OCI-M1 (cell line): ENCODE results near the gene SIL1.
"Not testable (repeated sequence)": the region's sequence is repeated elsewhere in the genome, so short reads cannot be mapped to it uniquely, and the experiment has no call there.

Experiments
- DNase-seq: peaks from one replicate; lab custom pipeline; 2025; lab: John Stamatoyannopoulos, UW

The SIL1 gene

DNA sequence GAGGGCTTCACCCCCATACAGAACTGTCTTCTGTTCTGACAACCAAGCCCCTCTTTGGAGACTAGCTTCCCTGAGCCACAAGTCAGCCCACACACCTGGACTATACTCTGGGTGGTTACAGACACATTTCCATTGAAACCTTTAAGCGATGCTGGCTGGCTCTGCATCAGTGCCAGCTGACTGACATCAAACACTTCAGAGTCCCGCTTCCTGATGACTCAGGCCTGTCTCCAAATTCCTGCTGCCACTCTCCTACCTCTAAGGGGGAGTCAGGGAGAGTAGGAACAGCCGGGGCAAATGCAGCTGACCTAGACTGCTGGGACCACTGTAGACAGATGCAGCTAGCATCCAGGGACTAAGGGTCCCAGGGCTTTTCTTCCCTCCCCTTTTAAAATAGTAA, 59.4 kb downstream of the SIL1 start:
- no peak for DNase-seq

DNA sequence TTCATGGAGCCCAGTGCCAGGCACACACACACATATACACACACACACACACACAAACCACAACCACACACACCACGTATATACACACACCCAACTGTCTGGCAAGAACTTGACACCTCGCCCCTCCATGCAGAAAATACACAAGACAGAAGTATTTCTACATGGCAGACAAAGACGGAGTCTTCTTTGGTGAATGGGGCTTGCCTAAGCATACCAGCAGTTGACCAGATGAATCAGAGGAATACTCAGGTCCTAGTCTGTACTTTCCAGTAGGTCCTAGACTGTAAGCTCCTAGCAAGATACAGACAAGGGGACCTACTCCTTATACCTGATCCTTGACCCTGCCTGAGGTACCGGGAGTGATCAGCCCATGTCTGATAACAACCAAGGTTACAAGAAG, 60.1 kb downstream of the SIL1 start:
- no peak for DNase-seq

DNA sequence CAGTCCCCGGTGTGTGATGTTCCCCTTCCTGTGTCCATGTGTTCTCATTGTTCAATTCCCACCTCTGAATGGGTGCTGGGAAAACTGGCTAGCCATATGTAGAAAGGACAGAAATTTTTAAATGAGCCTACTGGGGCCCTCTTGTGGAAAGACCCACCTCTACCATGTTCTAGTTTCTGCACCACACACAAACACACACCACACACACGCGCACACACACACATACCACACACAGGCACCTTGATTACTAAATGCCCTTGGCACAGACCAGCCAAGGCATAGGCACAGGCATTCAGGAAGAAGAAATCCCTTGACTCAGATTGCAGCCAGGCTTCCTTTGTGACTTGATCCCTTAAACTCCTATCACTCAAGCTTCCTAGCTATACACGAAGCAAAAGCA, 60.5 kb downstream of the SIL1 start:
- peak; percentile 46 for DNase-seq

DNA sequence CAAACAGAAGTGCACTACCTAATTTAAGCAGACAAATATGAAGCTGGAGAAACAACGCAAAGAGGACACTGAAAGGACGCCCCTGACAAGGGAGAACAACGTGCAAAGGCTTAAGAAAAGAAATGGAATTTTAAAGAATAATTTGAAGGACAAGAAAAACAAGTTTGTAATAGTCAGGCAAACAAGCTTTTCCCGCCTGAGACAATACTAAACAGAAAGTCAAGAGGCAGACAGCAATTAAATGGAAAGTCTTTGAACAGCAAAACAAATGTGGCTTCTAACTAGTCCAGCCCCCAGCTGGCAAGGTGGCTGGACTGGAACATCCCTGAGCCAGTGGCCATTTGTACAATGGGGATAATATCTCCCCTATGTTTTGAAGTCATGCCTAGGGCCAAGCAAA, 63.3 kb downstream of the SIL1 start:
- DNase-seq, result no peak

DNA sequence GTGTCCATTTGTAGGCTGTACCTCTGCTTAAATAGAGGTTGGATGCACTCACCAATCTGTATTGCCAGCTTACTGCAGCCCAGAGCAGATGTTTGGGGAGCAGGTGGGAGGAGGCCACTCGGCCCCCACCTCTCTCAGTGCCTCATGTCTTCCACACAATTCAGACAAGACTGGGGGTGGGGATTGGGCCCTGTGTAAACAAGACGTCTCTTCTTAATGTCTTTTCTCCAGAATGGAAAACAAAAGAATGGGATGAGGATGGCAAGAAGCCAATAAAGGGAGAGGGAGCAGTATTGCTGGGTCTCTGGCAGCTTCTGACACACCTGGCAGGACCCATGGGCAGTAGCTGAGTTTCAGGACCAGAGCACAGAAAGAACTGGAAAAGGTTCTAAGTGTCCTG, 64.9 kb downstream of the SIL1 start:
- no peak for DNase-seq

DNA sequence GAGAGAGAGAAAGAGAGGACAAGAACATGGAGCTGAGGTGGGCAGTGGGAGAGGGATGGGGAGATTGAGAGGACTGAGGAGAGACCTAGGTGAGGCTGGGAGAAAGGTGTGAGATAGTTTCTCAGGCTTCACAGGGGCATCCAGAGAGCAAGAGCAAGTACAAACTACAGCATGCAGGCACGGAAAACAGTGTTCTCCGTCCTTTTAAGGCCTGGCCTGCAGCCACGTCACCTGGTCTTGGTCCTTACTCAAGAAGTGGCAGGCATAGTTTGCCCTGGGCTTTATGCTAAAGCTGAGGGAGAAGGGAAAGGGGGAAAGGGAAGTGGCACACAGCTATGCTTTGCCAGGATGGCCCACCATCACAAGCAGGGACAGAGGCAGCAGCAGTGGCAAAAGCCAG, 65.7 kb downstream of the SIL1 start:
- DNase-seq, result no peak

DNA sequence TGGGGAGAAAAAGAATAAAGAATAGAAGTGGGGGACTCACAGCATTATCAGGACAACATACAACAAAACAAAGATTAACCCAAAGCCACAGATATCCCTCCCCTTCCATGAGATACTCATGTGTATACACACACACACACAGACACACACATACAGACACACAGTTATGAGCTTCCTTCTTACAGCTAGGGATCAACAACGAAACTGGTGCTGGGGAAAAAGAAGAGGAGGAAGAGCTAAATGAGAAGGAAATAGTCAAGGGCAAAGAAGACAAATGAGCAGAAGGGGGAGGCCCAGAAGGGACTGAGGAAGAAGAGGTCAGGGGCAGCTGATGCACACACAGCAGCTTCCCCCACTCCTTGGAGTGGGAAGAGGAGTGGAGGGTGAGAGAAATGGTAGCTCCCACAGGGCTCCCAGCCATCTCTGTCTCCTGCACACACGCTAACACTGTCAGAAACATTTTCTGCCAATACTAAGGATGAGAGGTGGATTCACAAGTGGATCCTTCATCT, 66.2 kb downstream of the SIL1 start:
- DNase-seq, result peak; percentile 22

DNA sequence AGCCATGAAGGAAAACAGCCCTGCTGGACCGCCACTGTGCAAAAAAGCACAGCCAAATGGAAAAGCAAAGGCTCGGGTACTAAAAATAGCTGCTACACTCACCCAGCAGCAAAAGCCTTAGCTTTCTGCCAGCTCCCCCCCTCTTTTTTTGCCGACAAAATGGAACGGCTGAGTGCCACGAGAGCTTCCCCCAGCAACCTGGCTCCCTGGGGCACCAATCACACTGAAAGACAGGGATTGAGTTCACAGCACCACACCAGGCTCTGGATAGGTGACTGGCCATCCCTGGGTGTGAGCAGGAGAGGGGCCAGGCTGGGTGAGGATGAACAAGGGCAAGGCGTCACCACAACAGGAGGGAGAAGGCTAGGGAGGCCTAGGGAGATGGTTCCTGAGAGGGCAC, 66.7 kb downstream of the SIL1 start:
- DNase-seq, result no peak

DNA sequence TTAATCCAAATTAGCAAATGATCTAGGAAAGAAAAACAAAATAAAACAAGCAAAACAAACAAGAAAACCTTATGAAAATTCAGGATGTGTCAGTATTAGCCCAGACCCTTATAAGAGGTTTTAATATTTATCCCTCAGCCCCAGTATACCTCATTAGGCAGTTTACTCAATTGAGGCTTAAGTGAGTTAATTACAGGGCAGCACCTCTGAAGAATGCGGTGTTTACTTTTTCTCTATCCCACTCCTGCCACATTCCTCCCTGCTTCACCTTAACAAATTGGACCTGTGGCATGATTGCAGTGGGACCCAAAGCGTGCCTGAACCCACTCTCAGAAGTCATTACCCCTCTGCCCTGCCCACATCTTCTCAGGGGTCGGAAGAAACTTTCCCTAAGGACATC, 67.1 kb downstream of the SIL1 start:
- DNase-seq, result no peak

DNA sequence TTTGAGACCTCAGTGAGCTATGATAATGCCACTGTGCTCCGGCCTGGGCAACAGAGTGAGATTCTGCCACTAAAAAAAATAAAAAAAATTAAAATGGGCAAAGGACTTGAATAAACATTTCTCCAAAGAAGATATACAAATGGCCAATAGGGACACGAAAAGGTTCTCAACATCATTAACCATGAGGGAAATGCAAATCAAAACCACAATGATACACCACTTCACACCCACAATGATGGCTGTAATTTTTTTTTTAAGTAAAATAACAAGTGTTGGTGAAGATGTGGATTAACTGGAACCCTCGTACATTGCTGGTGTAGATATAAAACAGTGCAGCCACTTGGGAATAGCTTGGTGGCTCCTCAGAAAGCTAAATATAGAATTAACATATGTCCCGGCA, 68.0 kb downstream of the SIL1 start:
- DNase-seq, result no peak

DNA sequence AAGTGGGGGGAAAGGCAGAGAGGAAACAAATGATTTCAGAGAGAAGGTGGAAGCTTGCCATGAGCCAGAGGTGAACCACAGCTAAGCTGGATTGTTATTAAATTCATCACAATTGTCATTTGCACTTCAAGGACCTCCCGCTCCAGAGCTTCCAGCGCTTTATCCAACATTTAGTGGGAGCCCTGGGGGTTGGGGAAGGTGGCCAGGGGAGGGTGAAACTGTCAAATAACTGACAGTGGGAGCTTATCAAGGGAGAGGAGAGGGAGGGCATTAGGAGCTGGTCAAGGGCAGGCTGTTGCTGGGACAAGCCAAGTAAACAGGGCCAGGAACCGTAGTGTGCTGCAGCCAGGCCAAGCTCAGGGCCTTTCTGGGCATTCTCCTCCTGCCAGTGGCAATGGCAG, 71.5 kb downstream of the SIL1 start:
- no peak for DNase-seq

DNA sequence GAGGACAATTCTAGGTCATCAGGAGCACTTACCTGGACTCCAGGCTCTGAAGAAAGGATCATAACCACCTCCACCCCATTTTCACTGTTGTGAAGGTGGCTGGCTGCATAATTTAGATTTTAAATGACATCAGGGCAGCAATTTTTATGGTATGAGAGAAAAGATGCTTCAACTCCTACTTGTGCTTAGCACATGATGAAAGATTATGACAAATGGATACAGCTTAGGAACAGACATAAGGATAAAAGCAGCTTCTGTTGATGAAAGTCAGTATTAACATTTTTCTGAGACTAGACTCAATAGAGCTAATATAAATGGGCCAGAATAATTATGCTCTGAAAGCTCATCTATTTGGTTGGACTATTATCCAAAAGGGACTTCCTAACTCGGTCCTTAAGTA, 72.2 kb downstream of the SIL1 start:
- DNase-seq, result no peak

DNA sequence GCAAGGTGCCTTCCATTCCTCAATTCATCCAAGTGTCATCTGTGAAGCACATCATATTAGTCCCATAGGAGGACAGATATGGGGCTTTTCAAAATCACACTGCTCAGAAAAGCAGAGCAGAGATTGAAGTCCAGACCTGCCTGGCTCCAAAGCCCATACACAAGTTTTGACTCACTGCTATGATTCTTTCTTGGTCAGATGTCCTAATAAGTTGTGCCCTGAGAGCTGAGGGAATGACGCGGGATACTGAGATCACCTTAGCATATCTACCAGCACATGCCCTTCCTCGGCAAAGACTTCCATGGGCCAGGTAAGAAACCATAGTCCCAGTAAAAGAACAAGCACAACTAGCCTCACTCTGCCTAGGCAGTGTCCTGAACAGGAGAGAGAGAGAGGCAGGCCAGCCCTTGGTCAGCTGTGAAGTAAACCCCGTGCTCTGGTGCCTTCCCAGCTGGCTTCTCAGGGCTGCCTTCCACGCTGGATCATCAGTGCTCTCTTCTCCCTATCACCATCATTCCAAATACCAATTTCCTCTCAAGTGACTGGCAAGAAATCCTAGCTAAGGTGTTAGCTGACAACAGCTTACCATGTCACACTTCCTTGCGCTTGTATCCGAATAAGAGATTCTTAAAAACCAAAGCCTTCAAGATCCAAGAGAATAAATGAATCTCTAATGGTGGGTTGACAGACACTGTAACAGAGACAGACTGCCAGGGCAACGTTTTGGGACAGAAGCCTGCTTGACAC, 73.2 kb downstream of the SIL1 start:
- no peak for DNase-seq

DNA sequence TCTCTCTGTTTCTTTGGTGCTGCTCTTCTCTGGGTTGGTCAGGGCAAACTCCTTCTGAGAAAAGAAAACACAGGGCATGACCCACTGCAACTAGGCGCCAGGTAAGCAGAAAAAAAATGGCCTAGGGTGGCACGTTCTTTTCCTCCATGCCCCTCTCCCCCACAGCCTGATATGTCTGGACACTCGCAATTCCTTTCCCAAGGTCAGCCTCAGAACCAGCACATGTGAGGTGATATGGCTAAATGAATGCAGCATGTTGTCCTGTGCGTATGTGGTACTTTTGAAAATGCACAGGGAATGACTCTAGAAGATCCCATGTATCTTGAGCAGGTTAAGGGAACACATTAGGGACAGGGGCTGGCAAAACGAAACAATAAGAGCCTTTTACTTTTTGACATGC, 77.0 kb downstream of the SIL1 start:
- DNase-seq, result no peak

DNA sequence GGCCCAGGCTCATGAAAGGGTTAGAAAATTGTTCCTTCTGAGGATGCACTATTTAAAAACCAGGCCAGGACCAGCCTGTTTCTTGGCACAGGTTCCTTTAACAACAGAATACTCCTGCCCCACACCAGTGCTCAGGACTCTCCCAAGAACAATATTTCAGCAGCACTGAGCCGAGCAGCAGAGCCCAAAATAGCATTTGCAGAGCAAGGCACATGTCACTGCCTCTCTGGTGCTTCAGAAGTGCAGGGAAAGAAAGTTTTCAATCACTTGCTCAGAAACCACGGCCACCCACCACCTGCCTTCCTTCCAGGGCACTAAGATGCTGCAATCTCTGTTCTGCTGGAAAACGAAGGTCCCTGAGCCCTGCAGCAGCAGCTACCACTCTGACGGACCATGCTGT, 77.6 kb downstream of the SIL1 start:
- DNase-seq, result no peak

DNA sequence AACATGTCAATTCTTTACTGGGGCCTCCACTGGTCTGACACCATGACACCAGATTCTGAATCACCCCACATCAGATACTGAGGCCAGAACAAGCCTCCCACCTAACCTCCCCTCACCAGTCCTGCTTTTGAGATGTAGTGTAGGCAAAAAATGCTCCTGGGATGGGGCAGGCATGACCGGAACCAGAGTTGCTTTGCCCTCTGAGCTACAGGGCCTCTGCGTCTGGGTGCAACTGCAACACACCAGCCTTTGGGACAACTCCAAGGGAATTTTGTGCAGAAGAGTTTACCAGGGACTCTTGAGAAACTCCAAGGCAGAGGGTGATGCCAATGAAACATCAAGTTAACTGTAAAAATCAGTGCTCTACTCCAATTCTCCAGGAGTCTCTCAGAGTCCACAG, 79.4 kb downstream of the SIL1 start:
- DNase-seq, result no peak

DNA sequence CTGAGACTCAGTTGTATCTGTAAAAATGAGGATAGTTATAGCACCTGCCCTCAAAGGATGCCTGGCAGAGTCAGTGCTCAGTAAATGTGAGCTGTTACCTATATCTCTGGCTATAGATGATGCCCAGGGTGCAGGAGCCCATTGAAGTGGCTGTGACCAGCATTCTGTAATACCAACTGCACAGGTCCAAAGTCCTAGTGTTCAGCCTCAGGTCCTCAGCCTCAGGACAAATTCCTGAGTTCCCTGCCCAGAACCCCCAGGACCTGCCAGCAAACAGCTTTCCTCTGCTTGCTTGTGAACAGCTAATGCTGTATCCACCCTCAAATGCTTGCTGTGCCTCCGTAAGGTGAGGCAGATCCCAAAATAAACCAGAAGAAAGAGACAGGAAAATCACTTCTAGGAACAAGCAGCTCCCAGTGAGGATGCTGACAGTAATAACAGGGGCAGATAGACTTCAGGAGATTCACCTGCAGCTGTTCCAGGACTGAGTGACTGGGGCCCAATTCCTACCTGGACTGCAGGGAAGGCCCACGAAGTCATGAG, 80.8 kb downstream of the SIL1 start:
- DNase-seq, result no peak

DNA sequence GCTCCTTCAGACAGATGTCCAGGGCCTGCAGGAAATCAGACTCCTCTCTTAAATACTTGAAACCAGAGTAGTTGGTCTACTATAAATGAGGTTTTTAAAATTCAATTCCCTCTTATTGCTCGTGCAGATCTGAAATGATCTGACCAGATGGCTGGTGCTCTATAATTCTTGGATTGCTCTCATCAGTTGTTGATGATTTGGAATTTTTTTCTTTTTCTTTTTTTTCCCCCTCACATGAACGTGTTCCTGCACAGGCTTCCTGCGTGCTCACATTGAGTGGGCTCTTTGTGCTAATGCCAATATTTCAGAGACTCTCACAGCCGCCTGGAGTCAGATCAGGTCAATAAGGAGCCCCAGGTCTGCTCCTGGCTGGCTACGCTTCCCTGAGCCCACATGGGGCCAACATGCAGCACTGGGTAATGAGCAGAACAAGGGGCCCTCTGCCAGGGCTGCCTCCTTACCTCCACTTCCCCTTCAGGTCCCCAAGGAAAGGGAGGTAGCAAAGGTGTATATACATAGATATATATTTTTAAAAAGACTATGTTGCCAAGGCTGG, 82.0 kb downstream of the SIL1 start:
- no peak for DNase-seq

DNA sequence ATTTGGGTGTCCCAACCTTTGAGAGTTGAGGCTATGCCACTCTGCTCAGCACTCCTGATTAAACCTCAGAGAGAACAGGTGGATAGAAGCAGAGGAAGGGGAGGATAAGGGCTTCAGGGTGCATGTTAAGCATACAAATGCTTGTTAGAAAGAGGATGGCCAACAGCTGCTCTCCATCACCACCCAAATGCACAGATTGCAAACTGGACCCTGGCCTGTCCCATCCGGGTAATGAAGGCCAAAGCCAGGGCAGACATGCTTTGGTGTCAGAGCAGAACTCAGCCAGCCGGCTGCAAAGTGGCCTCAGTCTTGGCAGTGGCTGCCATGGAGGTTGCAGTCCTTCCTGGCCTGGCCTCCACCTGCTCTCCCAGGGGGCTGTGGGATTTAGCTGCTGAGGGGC, 84.3 kb downstream of the SIL1 start:
- DNase-seq, result no peak

DNA sequence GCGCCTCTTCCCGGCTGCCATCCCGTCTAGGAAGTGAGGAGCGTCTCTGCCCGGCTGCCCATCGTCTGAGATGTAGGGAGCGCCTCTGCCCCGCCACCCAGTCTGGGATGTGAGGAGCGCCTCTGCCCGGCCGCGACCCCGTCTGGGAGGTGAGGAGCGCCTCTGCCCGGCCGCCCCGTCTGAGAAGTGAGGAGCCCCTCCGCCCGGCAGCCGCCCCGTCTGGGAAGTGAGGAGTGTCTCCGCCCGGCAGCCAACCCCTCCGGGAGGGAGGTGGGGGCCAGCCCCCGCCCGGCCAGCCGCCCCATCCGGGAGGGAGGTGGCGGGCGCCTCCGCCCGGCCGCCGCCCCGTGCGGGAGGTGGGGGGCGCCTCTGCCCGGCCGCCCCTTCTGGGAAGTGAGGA, 85.8 kb downstream of the SIL1 start:
- not testable (repeated sequence) for DNase-seq

DNA sequence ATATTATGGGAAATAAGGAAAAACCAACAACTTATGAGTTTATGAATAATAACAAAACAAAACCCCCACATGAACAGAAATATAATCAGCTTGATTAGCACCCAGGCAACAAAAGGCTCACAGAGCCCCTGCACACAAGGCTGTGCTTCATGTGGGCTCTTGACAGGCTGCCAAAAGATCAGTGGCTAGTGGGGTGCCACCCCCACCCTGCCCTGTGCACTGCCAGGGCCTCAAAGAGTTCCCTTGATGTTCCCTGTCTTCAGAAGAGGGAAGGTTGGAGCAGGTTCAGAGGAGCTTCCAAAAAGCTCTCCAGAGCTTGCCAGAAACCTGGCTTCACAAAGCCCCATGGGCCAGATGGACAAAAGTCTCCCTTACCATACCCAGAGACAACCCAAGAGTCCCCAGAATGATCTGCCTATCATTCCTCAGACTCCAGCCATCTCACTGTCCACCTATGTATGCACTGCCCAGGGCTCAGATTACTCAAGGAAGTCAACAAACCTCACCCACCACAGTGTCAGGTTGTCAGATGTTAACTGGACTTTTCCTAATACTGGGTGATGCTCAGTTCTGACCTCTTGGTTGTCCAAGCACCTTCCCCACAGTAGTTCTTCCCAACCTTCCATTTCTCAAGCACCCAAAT, 87.5 kb downstream of the SIL1 start:
- no peak for DNase-seq

DNA sequence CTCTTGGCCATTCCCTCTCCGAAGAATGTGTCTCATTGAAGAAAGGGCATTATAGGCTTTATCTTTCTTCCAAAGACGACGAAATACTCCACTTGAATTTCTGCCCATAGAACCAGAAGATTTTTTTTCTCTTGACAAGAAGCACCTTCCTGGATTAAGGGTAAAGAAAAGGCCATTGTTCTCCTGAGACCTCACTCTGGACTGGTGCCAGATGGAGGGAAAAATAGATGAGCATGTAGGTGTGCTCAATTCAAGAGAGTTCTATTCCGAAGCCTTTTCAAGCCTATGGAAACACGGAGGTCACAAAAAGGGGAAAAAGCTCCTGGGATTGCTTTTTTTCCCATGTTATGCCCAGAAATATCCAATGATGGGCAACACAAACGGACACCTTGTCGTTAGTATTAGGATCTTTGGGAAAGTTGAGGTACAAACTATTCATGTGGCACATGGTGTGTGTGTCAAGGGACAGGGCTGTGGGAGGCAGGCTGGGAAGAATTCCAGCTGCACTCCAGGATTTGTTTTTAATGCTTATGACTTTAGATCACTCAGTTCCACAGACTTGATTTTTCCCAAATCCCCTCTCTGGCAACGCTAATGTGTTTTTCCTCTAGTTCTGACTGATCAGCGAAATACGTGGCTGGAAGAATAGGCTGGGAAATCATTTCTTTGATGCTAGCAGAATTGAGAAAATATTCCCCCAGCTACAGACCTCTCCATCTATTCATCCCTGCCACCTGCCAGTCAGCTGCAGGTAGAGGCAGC, 89.9 kb downstream of the SIL1 start:
- no peak for DNase-seq
